Fibroblast of skin of back (primary cell): ENCODE results near the gene RPL39L. TPM values are rescaled to one million over a fixed set of nuclear protein-coding genes. Genes with fewer than 3 reads are reported as not detected.
"Not testable (repeated sequence)": the region's sequence is repeated elsewhere in the genome, so short reads cannot be mapped to it uniquely, and the experiment has no call there.

Source experiments
- DNase-seq: peaks from one replicate; pipeline ENCODE4 v3.0.0-alpha.2; 2013
- polyA plus RNA-seq, 2 experiments: library from polyadenylated mRNA; unstranded; fragments of 120-200 nt; gene quantifications; one replicate each; pipeline ENCODE4 v1.2.1, GENCODE V29; 2013; ENCODE audit not compliant: insufficient read length in 2 of 2

The RPL39L gene
- 43.4 TPM for polyA plus RNA-seq (2013, experiment 1 of 2; ENCODE audit: insufficient read length)
- 19.2 TPM for polyA plus RNA-seq (2013, experiment 2 of 2; ENCODE audit: insufficient read length)

- peak; percentile 85 for DNase-seq
Measured at GRCh38 chr3:187139126-187139894, at the start of gene RPL39L. RPL39L (minus strand) TSS chr3:187139496; CDS start chr3:187121300, 18,196 bp downstream.

GRCh38 chr3:187188931-187189330 lies 49.6 kb upstream of the RPL39L start:
- no peak for DNase-seq

- peak; percentile 90 for DNase-seq
Measured at GRCh38 chr3:187186801-187187421, 47.6 kb upstream of the RPL39L start.

GRCh38 chr3:187186375-187186774 lies 47.1 kb upstream of the RPL39L start:
- no peak for DNase-seq

DNA sequence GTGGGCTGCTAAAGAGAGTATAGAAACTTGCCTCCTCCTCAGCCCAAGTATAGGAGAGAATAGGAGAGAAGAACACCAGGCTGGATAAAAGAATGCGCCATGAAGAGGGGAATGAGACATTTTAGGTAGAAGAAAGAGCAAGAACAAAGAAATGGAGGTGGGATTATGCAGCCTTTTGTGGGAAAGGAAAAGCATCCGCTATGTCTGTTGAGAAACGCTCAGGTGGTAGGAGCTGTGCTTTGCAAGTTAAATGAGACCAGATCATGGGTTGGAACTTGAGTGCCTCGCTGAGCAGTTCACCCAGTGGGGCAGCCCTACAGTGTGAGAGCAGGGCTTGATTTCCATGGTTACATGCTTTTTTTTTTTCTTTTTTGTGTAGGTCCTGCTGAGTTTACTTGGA lies 46.5 kb upstream of the RPL39L start:
- no peak for DNase-seq

DNA sequence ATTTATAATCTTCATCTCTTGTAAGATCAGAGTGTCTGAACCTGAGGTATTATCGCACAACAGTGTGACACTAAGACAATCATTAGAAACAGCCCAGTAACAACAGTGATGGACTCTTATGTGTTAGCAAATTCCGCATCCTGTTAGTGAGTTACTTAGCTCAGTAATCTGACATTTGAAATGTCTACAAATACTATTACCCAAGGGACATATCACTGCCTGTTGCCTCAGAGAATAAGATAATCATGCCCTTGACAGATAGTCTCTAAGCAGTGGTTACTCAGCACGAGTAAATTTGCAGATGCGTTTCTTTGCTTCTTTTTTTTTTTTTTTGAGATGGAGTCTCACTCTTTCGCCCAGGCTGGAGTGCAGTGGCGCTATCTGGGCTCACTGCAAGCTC lies 44.6 kb upstream of the RPL39L start:
- DNase-seq: peak; percentile 25

- DNase-seq: peak; percentile 68
Measured at GRCh38 chr3:187183210-187183862, 44.0 kb upstream of the RPL39L start.

DNA sequence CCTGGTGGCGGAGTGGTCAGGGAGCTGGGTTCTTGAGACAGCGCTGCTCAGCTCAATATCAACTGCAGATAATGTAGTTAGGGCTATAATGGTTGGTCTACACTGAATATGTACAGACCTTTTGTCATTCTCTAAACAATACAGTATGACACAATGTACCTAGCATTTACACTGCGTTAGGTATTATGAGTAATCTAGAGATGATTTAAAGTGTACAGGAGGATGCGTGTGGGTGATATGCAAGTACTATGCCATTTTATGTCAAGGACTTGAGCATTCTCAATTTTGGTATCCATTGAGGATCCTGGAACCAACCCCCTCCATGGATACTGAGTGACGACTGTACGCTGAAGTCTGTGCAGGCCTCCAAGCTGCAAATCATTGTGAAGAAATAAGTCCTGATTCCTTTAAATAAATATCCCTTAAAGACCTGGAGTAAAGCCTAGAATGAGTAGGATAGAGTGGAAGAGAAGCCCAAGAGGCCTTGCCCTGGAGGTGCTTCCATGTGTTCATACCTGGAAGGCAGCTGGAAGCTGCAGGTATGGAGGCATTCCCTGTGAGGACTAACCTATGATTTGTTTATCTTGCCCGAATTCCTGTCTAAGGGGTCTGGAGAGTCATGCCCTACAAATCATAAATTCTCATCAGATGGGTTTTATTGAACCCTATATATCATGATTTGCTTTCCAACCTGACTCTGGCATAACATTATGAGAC lies 42.3 kb upstream of the RPL39L start:
- DNase-seq: no peak

- no peak for DNase-seq
Measured at GRCh38 chr3:187172929-187173328, 33.6 kb upstream of the RPL39L start.

DNA sequence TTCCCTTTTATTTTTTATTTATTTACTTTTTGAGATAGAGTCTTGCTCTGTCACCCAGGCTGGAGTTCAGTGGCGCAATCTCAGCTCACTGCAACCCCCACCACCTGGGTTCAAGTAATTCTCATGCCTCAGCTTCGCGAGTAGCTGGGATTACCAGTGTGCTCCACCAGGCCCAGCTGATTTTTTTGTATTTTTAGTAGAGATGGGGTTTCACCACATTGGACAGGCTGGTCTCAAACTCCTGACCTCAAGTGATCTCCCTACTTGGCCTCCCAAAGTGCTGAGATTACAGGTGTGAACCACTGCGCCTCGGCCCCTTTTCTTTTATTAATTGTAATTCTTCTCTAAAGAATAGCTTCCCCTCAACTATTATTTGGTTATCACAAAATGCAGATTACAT lies 31.6 kb upstream of the RPL39L start:
- DNase-seq: not testable (repeated sequence)

- peak; percentile 57 for DNase-seq
Measured at GRCh38 chr3:187169231-187169960, 30.1 kb upstream of the RPL39L start.

DNA sequence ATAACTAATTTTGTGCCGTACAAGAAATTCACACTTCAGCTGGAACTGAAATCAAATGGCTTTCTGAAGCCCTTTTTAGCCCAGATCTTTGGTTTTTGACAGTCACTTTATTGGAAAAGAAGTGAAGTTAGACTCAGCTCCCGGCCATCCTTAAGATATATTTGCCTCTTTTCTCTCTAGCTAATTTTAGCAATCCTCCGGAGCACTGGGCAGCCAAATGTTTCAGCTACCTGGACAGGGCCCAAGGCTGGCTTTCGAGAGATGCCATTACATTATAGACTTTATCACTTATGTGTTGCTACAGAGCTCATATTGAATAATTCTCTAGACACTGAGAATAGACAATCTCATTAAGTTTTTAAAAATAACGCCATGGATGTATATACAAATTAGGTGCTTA lies 28.5 kb upstream of the RPL39L start:
- no peak for DNase-seq

DNA sequence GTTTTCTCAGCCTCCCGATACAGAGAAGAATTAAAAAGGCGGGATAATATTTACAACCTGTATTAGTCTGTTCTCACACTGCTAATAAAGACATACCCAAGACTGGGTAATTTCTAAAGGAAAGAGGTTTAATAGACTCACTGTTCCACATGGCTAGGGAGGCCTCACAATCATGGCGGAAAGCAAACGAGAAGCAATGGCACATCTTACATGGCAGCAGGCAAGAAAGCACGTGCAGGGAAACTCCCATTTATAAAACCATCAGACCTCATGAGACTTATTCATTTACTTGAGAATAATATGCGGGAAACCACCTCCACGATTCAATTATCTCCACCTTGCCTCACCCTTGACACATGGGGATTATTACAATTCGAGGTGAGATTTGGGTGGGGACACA lies 27.5 kb upstream of the RPL39L start:
- no peak for DNase-seq

DNA sequence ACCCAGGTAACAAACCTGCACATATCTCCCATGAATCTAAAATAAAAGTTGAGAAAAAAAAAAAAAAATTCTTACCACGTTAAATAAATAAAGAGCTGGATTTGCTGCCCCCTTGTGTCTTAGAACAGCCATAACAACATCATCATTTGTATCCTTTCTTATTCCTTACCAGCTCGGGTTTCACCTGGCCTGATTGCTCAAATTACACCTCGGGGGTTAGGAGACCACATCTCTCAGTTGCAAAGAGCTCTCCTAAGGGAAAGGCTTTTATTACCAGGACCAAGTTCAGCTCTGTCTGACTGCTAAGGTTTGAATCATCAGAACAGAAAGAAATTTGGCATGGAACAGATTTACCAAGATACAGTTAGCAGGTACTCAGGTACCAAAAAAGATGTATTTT lies 25.8 kb upstream of the RPL39L start:
- peak; percentile 57 for DNase-seq

- no peak for DNase-seq
Measured at GRCh38 chr3:187162265-187162953, 23.1 kb upstream of the RPL39L start.

DNA sequence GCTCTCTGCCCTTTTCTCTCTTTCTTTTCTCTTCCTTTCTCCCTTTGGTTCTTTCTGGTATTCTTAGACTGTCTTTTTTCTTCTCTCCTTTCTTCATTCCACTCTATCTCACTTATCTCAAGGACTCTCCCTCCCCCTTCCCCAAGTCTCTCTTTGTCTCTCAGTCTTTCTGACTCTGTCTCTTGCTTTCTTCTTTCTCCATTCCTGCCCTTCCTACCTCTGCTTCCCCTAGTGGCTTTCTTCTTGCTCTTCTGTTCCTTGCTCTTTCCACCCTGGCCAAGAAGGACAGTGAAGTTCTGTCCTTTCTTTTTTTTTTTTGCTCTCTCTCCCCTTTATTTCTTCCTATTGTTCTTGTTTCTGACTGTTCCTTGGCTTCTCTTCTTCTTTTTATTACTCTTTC lies 22.3 kb upstream of the RPL39L start:
- DNase-seq: no peak

GRCh38 chr3:187150599-187150998 lies 11.3 kb upstream of the RPL39L start:
- no peak for DNase-seq

DNA sequence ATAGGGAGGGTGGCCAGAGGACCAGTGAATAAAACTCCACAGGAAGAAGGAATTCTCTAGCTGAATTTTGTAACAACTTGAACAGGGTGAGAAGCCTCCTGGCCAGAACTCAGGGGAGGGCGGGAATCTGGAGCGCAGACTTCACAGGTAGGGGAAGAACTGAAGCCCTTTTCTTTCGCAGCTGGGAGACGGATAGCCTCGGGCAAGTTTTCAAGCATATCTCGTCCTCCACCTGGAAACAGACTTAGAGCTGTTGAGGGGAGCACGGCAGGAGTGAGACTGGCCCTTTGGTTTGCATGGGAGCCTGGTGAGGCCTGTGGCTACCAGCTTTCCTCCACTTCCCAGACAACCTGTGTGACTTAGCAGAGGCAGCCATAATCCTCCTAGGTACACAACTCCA lies 10.9 kb upstream of the RPL39L start:
- no peak for DNase-seq

DNA sequence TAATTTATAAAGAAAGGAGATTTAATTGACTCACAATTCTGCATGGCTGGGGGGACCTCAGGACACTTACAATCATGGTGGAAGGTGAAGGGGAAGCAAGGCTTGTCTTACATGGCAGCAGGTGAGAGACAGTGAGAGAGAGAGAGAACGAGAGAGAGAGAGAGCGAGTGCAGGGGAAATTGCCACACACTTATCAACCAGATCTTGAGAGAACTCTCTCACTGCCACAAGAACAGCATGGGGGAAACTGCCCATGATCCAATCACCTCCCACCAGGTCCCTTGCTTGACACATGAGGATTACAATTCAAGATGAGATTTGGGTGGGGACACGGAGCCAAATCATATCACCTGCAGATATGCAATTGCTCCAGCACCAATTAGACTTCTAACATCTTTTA lies 7.1 kb upstream of the RPL39L start:
- DNase-seq: no peak

DNA sequence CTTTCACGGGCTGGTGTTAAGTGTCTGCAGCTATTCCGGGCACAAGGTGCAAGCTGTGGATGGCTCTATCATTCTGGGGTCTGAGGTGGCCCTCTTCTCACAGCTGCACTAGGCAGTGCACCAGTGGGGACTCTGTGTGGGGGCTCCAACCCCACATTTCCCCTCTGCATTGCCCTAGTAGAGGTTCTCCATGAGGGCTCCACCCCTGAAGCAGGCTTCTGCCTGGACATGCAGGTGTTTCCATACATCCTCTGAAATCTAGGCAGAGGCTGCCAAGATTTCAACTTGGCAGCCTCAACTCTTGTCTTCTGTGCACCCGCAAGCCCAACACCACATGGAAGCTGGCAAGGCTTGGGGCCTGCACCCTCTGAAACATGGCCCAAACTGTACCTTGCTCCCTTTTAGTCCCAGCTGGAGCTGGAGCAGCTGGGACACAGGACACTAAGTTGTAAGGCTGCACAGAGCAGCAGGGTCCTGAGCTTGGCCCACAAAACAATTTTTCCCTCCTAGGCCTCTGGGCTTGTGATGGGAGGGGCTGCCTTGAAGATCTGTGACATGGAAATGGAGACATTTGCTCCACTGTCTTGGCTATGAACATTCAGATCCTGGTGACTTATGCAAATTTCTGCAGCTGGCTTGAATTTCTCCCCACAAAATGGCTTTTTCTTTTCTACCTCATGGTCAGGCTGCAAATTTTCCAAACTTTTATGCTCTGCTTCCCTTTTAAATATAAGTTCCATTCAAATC lies 6.0 kb upstream of the RPL39L start:
- DNase-seq: no peak

DNA sequence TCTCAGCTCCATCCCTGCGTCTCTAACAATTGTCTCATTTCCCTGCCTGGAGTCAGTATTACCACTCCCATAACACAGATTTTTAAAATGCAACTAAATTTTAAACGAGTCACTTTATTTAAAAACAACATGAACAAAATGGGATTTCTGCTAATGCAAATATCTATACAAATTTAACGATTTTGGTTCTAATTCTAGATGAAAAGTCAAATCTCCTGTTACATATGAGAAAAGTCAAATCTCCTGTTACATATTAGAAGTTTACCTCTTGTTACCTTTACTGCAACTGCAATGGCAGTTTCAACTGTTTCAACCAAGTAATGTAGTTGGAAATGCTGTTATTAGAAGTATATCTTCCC lies 578 bp upstream of the RPL39L start:
- no peak for DNase-seq
